HCEC 1CT (cell line): ENCODE results near the gene CPA3.

ENCODE experiments used
- DNase-seq: peaks from one replicate; pipeline ENCODE4 v3.0.0-alpha.2; 2017

CPA3 gene

GRCh38 chr3:148865049-148865448 lies at the start of gene CPA3:
TSS of gene CPA3 (plus strand) at chr3:148865296. CDS start at chr3:148865308, 12 bp downstream.
- no peak for DNase-seq

GRCh38 chr3:148815316-148816110 lies 49.6 kb upstream of the CPA3 start:
- no peak for DNase-seq

- no peak for DNase-seq
These were observed 48.7 kb upstream of the CPA3 start for GRCh38 chr3:148816427-148816826.

- no peak for DNase-seq
These were observed 48.0 kb upstream of the CPA3 start for GRCh38 chr3:148816981-148817525.

GRCh38 chr3:148820361-148821245 lies 44.5 kb upstream of the CPA3 start:
- no peak for DNase-seq

- no peak for DNase-seq
These were observed 42.1 kb upstream of the CPA3 start for GRCh38 chr3:148823026-148823425.

GRCh38 chr3:148825476-148825875 lies 39.6 kb upstream of the CPA3 start:
- DNase-seq: no peak

GRCh38 chr3:148827585-148827984 lies 37.5 kb upstream of the CPA3 start, which contains the start of gene CPB1:
TSS of gene CPB1 (plus strand) at chr3:148827811. CDS start at chr3:148827824, 13 bp downstream.
- DNase-seq: no peak

GRCh38 chr3:148828136-148828690 lies 36.9 kb upstream of the CPA3 start:
- DNase-seq: no peak

GRCh38 chr3:148829926-148830325 lies 35.2 kb upstream of the CPA3 start:
- no peak for DNase-seq

- no peak for DNase-seq
These were observed 31.9 kb upstream of the CPA3 start for GRCh38 chr3:148833223-148833622.

- DNase-seq: no peak
These were observed 25.3 kb upstream of the CPA3 start for GRCh38 chr3:148839805-148840204.

GRCh38 chr3:148840451-148840850 lies 24.6 kb upstream of the CPA3 start:
- DNase-seq: no peak

GRCh38 chr3:148845756-148846395 lies 19.2 kb upstream of the CPA3 start:
- DNase-seq: no peak

GRCh38 chr3:148847351-148847750 lies 17.7 kb upstream of the CPA3 start:
- DNase-seq: peak; percentile 57

GRCh38 chr3:148848410-148848809 lies 16.7 kb upstream of the CPA3 start:
- no peak for DNase-seq

- no peak for DNase-seq
These were observed 12.7 kb upstream of the CPA3 start for GRCh38 chr3:148852271-148852992.

- no peak for DNase-seq
These were observed 12.0 kb upstream of the CPA3 start for GRCh38 chr3:148853076-148853475.

GRCh38 chr3:148854061-148854460 lies 11.0 kb upstream of the CPA3 start:
- DNase-seq: no peak

- no peak for DNase-seq
These were observed 8.7 kb upstream of the CPA3 start for GRCh38 chr3:148856384-148856783.

- DNase-seq: no peak
These were observed 7.8 kb upstream of the CPA3 start for GRCh38 chr3:148857316-148857715.

GRCh38 chr3:148861277-148861869 lies 3.7 kb upstream of the CPA3 start:
- peak; percentile 72 for DNase-seq
